Kidney capillary endothelial cell (primary cell): Measurements from ENCODE around the gene RASD1.
"Not testable (repeated sequence)": the region's sequence is repeated elsewhere in the genome, so short reads cannot be mapped to it uniquely, and the experiment has no call there.

ENCODE experiments used
- DNase-seq: peaks from one replicate; pipeline ENCODE4 v3.0.0-alpha.2; 2018; ENCODE audit warnings: low spot score

Gene RASD1

DNA sequence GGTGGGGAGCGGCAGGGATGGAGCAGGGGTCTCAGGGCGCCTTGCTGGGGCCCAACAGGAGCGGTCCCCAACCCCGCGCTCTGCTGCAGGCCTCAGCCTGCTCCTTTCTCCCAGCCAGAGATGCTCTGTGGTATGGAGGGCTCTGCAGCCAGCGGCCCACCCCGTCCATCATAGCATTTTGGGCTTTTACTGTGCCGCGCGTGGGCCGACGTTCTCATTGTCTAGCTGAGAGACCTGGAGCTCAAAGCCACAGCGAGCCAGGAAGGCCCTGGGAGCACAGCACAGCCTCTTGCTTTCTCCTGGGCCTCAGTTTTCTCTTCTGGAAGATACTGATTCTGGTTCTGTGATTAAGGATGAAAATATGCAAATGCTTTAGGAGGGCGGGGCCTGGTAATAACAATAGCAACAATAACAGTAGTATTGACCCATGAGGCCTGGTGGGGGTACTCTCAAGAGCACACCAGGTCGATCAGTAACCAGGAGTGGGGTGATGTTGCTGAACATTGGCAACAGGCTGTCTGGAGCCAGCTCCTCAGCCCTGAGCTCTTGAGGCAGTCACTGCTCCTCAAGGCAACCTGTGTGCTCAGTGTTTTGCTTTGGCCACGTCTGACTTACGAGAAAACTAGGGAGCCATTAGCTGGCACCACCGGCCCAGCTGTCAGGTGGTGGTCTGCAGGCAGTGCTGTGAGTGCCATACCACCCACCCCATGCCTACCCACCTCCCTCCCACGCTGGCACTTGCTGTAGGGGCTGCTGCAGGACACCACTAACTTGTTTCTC lies 1.1 kb upstream of the RASD1 start:
- DNase-seq, result no peak

DNA sequence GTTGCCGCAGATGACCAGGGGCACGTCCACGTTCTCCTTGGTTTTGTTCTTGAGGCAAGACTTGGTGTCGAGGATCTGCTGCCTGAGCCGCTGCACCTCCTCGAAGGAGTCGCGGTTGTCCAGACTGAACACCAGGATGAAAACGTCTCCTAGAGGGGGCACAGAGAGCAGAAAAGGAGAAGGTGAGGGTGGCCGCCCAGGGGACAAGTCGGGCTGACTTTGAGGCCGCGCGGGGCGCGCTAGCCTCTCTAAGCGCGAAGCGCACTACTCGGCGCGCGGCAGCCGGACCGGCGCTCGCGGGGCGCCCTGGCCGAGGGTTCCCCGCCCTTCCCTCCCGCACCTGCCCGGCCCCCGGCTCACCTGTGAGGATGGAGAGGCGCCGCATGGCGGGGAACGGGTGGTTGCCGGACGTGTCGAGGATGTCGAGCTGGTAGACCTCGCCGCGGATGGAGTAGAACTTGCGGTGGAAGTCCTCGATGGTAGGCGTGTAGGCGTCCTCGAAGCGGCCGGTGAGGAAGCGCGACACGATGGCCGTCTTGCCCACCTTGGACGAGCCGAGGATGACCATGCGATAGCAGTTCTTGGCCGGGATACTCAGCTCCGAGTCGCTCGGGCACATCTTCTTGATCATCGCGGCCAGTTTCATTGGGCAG lies 533 bp downstream of the RASD1 start:
- DNase-seq, result no peak

DNA sequence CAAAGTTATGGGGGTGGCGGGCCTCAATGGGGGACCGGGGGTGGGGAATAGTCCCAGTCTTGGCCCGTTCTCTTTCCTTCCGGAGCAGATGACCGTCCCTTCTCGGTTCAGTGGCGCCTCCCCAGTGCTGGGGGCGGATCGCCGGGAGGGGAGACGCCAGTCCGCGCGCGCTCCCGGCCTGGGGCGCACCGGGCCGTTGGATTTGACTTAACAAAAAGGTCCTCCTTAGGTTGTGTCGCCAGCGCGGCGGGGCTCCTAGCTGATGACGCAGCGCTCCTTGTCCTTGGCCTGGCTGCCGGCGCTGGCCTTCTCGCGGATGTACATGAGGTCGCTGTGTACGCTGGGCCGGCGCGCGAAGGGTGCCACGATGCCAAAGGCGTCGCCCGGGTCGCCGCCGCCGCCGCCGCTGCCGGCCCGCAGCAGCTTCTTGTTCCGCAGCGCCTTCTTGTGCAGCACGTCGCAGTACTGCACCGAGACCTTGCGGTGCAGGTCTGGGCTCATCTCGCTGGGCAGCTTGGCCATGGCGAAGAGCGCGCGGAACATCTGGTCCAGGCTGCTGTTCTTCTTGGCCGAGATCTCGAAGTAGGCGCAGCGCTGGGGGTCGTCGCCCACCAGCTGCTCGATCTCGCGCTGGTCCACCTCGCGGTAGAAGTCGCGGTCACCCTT lies 1.2 kb downstream of the RASD1 start:
- DNase-seq, result peak; percentile 69

- no peak for DNase-seq
Observed at GRCh38 chr17:17494499-17494869, 1.7 kb downstream of the RASD1 start.

DNA sequence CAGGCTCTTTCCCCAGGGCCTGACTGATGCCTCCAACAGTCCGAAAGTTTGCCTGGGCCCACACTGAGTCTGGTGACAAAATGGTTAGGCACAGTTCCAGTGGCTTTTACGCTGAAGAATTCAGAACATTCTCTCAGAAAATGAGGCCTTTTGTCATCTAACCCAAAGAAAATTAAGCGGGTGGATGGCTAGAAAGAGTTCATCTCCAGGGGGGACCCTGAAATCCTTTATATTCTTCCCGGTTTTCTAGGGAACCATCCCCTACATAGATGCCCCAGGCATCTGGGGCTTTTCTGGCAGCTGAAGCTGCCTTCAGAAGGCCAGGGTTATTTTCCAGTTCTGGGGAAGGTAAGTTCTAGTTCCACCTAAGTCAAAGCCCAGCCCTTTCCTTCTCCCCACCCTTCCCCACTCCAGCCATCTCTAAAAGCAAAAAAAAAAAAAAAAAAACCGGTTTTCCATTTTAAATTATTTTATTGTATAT lies 2.2 kb downstream of the RASD1 start:
- DNase-seq, result no peak

DNA sequence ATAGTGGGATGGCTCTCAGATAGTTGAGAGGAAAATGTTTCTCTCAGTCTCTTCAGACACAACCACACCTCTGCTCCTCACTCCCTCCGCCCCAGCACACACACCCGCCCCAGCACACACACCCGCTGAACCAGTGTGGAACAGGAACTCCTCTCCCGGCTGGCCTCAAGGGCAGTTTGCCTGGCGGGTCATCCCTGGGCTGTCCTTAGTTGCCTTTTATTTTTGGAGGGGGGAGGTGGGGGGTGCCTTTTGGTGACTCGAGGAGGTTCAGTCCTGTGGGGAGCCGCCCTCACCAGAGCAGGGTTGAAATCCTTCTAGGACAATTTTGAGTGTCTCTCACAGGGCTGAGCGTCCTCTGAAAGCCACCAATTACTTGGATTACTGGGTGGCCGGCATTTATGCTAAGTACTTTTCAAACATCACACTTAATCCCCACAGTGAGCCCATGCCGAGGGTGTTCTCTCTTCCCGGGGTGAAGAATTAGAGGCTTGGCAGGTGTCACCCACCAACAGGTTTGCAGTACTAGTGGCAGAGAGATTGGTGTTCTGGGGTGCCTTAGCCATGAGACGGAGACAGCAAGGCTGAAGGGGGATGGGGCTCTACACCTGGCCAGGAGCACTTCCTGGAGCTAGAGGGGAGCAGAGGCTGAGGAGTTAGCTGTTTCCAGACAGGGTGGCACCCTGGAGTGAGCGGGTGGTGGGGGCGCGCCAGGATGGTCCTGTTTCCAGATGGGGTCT lies 2.8 kb downstream of the RASD1 start:
- no peak for DNase-seq

- DNase-seq, result no peak
Observed at GRCh38 chr17:17492571-17492970, 3.6 kb downstream of the RASD1 start.

DNA sequence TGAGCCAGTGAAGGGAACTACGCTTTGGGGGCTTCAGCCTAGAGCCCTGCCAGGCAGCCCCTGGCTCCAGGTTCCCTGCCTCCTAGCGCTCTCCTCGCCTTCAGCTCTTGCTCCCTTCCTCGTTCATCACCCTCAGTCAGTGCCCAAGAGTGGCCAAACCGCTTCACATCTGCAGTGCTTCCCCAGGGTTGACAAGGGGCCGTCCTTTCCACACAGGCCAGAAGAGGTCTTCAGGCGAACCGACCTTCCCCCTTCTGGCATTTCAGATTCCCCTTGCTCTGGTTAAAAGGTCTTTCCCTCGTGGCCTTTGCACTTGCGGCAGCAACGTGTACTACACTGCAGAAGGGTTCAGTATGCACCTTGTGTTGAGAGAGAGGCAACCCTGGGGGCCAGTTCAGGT lies 4.1 kb downstream of the RASD1 start:
- DNase-seq, result no peak

DNA sequence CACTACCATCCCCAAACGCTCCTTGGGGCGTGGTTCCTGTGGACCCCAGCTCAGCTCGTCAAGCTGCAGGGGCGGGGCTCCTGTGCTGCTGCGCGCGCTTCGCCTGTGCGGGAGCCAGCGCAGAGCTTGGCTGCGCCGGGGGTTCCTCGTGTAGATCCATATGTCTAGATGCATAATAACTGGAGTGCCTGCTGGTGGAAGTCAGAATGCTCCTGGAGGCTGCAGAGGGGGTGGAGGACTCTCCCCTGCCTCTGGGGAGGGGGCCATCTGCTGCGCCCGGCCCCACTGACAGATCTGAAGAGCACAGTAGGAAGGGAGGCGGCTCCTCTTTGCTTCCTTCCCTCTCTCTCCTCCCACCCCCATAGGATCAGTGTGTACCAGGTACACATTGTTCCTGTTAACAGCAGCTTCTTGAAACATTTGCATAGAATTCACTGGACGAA lies 4.6 kb downstream of the RASD1 start:
- DNase-seq, result no peak

DNA sequence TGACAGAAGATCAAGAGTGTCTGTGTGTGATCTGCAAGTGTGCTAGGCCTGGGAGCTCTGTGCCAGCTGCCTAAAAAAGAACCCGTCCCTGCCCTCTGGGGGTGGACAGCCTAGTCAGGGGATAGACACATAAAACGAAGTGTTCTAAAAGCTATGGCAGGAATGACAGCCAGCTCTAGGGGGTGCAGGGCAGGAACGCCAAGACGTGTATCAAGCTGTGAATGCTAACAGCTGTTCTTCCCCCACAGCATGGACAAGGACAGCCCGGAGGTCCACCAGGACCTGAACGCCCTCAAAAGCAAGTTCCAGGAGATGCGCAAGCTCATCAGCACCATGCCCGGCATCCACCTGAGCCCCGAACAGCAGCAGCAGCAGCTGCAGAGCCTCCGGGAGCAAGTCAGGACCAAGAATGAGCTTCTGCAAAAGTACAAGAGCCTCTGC lies 5.1 kb downstream of the RASD1 start:
- DNase-seq, result no peak

DNA sequence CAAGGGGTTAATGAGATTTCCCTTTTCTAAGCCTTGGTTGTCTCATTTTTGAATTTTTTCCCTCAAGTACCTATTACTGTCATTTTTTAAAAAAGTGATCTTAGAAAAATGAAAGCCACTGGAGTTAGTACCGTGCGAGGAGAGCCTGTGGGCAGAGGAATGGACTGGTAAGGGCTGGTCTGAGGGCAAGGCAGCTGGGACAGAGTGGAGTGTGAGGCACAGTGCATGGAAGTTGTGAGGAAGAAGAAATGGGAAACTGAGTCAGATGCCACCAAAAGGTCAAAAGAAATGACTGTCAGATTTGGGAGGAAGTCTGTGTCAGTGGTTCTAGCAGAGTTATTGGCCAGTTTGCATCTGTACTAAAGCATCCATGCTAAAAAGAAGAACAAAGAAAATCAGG lies 8.2 kb downstream of the RASD1 start:
- DNase-seq, result no peak

GRCh38 chr17:17486416-17486815 lies 9.8 kb downstream of the RASD1 start:
- not testable (repeated sequence) for DNase-seq

- DNase-seq, result no peak
Observed at GRCh38 chr17:17485420-17485819, 10.8 kb downstream of the RASD1 start.

DNA sequence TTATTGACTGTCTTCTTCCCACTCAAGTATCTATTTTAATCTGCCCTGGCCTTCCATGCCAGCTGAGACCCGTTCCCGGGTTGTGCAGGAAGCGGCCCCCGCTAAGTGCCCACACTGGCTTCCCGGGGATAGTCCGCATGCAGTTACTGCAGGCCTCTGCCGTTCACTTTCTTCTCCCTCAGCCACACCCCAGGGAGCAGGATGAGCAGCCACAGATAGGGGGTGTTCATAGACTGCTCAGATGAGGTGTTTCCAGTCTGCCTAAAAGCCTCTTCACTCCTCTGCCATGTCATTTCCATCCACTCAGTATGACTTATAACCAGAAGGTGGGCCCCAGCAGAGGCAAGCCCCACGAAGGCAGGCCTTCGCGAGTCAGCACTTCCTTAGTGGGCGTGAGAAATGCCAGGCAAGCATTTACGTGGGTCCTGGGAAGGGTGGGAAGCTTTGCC lies 11.7 kb downstream of the RASD1 start:
- DNase-seq, result peak; percentile 18

- no peak for DNase-seq
Observed at GRCh38 chr17:17481860-17482259, 14.3 kb downstream of the RASD1 start.

DNA sequence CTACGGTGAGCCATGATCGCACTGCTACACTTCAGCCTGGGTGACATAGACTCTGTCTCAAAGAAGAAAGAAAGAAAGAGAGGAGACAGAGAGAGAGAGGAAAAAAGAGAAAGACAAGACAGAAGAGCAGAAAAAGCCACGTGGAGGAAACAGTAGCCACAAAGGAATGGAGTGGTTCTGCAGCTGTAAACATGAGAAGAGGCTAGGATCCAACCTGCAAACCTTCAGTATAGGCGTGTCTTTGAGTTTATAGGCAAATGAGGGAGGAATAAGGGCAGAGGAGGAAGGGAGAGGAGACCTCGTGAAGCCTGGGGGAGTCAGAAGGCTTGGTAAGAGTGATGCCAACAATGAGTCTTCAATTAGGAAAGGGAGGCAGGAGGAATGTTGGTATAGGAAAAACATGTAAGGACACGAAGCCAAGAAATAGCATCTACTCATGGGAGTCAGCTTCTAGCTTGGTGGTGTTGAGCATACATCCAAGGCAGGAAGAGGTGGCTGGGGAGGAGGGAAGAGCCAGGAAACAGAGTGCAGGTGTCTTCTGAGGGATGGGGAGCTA lies 15.5 kb downstream of the RASD1 start:
- no peak for DNase-seq

- DNase-seq, result no peak
Observed at GRCh38 chr17:17479209-17479608, 17.0 kb downstream of the RASD1 start.

DNA sequence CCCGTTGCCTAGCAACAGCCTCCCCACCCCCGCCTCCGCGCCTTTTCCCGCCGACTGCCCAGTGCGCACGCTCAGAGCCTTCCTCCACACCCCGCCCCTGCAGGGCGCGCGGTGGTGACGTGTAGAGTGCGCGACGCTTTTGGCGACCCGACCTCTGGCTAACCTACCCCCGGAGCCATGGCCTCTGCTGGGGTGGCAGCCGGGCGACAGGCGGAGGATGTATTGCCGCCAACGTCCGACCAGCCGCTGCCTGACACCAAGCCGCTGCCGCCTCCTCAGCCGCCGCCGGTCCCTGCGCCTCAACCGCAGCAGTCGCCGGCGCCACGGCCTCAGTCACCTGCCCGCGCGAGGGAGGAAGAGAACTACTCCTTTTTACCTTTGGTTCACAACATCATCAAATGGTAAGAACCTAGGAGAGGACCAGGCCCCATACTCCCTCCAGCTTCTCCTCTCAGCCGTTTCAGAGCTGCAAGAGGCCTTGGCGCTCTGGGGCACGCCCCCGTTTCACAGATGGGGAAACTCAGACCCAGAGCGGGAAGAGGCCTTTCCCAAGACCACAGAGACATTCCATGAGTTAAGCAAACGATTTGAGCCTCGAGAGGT lies 19.2 kb downstream of the RASD1 start, which contains the start of gene MED9:
MED9 (plus strand) TSS at position 136 of the 603 bp plus-strand sequence; CDS start at position 178, 42 bp downstream.
- DNase-seq, result peak; percentile 79

DNA sequence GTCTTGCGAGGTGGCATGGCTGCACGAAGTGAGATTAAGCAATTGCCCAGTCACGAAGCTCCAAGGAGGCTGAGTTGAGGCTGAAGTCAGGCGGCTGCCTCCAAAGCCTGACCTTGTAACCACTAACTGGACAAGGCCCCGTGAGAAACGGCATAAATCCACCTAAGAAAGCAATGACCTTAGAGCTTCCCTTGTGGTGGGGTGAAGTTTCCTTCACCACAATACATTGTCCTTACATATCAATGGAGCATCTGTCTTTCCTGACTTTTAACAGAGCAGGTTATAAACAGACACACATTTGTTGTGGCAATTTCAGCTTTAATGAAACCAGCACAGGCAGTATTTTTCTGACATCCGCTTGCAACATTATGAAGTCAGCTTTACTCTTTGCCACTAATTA lies 21.9 kb downstream of the RASD1 start:
- DNase-seq, result no peak

DNA sequence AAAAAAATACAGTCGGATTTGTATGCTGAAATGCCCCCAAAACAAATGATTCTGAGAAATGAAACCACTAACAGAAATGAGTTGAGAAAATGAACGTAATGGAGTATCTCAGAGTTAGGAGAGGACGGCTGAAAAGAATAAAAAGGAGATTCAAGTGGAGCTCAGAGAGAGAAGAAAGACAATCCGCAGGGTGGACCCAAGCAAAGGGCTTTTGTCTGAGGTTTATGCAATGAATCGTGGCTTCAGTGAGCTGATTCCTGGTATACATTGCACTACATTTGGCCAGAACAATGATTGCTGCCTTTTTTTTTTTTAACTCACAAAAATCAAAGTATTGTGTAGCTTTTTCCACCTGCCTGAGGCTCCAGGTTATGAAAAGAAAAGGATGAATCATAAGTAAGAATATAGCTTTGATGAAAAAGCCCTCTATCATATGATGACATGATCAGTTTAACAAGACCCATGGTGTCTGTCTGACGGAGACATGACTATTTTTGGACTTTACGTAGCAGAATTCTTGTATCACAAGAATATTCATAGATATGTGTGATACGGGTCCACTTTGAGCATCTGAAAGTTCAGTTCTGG lies 23.8 kb downstream of the RASD1 start:
- DNase-seq, result no peak

DNA sequence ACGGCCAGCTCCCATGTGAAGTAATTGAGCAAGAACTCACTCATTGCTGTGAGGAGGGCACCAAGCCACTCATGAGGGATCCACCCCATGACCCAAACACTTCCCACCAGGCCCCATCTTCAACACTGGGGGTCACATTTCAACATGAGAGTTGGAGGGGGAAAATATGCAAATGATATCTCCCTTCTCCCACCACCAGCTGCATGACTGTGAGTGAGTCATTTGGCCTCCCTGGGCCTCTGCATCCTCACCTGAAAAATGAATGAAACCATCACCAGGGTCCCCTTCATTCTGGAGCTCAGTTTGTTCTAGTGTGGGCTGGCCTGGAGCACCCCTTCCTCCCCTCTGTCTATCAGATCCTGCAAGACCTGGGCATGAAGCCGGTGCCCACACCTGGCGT lies 26.2 kb downstream of the RASD1 start:
- DNase-seq, result no peak
